RPMI8226 (cell line): Measurements from ENCODE around the gene CFDP1.
"Not testable (repeated sequence)": the region's sequence is repeated elsewhere in the genome, so short reads cannot be mapped to it uniquely, and the experiment has no call there.

ENCODE experiments used
- DNase-seq: peaks from one replicate; pipeline ENCODE4 v3.0.0-alpha.2; 2015

The CFDP1 gene

DNA sequence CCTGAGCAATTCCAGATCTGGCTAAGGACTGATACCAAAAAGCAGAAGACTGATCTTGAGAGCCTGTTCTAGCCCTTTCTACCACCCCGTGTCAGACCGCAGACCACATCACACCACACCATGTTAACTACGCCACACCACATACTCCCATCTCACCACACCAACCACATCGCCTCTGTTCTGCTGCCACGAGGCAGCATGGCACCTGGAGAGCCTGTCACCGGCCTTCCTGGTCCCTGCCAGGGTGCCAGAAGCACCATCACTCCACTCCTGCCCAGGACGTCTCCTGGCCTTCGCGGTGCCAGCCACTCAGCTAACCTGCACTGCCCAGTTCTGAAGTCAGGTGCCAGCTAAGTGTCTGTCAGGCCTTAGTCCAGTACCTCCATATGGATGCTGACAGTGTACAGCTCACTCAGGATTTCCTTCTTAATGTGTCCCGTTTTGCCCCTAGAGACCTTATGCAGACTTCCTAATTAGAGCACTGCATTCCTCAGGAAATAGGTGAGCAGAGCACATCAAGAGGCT, 144.6 kb downstream of the CFDP1 start:
- DNase-seq, result no peak

DNA sequence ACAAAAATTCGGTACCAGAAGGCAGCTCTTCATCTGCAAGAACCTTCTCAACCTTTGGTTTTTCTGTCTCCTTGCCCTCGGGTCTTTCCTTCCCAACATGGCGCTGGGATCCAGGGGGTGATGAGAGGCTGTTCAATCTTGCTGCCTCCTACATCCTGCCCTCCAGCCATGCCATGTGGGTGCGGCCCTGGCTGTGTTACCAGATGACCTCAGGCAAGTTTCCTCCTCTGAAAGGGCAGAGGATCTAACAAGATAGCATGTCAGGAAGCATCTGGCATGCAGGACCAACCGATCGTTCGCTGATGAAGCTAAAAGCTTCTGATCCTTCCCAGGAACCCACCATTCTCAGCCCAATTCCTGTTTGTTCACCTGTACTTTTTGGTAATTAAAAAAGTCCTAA, 145.1 kb downstream of the CFDP1 start:
- DNase-seq, result no peak

DNA sequence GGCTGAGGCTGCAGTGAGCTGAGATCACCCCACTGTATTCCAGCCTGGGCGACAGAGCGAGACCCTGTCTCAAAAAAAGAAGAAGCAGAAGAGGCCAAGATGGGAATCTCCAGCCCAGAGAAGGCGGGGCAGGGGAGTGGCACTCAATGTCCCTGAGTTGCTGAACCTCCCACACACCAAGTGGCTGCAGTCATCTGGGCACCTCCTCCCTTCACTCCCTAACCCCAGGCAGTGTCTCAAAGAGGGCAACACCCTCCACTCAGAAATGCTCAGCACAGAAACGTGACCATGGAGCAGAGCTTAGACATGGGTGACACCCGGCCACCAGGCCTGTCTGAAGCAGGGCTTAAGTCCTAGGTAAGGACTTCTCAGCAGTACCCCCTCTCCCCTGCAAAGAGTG, 145.6 kb downstream of the CFDP1 start:
- DNase-seq, result no peak

DNA sequence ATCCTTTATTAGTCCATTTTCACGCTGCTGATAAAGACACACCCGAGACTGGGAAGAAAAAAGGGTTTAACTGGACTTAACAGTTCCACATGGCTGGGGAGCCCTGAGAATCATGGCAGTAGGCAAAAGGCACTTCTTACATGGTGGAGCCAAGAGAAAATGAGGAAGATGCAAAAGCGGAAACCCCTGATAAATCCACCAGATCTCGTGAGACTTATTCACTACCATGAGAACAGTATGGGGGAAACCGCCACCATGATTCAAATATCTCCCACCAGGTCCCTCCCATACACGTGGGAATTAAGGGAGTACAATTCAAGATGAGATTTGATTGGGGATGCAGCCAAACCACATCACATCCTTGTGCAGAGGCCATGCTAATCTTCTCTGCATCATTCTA, 146.9 kb downstream of the CFDP1 start:
- DNase-seq, result no peak

DNA sequence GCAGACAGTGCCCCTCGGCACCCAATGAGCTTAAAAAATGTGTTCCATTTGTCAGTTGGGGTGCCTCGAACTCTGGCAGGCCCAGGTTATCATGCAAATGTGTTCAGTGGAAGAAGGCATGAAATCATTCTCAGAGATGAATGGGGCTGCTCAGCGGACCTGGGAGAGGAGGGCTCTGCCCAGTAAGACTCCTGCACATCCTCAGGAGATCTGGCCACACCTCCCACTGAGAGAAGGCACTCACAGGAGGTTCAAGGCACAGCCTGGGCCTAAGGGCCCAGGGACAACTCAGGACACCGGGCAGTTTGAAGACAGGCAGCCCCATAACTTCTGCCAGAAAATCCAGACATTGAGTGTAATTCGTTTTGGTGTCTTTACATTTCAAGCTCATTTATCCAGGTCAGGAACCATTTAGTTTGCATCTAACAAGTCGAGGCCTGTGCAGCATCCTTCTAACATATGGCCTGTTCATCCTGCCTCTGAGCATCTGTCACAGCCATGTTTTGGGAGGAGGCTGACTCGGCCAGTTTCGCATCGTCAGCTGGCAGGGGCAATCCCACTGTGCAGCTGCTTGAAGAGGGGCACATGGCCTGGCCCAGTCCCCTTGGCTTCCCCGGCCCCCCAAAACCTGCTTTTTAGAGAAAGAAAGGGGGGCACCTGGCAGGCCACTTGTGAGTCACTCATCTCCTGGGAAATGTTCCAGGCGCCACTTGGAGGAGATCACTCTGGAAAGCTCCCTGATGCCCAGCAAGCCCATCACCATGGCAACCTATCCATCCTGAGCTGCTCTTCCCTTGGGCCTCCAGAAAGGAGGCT, 150.6 kb downstream of the CFDP1 start:
- no peak for DNase-seq

DNA sequence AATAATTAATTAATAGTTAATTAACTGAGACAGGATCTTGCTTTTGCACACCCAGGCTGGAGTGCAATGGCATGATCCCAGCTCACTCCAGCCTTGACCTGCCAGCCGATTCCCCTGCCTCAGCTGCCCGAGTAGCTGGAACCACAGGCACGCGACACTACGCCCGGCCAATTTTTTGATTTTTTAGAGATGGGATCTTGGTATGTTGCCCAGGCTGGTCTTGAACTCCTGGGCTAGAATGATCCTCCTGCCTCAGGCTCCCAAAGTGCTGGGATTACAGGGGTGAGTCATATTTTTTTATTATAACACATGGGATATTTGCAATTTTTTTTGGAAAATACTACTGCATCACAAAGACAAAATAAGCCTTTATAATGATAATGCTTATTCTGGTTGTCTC, 151.5 kb downstream of the CFDP1 start:
- no peak for DNase-seq

DNA sequence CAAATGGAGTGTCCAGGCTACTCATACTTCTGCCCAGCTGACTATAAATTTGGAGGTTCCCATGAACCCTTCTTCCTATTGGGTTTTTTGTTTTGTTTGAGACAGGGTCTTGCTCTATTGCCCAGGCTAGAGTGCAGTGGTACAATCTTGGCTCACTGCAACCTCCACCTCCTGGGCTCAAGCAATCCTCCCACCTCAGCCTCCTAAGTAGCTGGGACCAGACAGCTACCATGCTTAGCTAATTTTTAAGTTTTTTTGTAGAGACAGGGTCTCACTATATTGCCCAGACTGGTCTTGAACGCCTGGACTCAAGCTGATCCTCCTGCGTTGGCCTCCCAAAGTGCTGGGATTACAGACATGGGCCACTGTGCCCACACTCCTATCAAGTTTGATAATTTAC, 152.3 kb downstream of the CFDP1 start:
- not testable (repeated sequence) for DNase-seq

DNA sequence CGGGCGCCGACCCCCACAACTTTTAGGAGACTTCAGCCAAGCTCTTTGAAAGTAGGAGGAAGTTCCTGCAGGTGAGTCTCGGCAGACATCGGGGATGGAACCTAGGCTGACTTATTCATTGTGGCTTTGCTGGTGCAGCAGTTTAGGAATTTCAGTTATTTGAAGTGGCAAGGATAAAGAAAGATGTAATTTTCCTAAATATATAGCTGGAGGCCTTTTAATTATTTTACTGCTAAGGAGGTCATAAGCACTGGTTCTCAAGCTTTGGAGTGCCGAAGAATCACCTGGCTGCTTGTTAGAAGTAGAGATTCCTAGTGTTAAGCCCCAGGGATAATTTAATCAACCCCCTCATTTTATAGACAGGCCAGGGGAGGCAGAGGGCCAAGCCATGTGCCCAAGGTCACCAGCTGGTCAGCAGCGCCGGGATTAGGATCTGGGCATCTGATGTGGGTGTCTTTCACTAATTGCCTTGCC, 152.9 kb downstream of the CFDP1 start:
- DNase-seq, result no peak

DNA sequence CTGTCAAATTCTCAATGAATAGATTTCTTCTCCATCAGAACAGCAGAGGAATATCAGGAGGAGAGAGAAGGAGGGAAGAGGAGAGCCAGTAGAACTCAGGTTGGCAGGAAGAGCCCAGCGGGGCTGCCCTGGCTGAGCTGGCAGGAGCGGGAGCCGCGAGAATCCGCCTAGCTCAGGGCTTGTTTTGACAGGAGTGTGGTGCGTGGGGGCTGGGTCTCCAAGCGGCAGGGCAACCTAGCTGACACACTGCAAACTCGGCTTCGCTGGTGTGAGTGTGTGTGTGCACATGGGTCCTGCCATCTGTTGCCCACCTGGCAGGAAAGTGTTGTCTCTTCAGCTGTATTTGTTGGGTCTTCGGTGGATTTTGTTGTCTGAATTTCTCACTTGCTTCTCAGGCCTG, 154.0 kb downstream of the CFDP1 start:
- peak; percentile 90 for DNase-seq

DNA sequence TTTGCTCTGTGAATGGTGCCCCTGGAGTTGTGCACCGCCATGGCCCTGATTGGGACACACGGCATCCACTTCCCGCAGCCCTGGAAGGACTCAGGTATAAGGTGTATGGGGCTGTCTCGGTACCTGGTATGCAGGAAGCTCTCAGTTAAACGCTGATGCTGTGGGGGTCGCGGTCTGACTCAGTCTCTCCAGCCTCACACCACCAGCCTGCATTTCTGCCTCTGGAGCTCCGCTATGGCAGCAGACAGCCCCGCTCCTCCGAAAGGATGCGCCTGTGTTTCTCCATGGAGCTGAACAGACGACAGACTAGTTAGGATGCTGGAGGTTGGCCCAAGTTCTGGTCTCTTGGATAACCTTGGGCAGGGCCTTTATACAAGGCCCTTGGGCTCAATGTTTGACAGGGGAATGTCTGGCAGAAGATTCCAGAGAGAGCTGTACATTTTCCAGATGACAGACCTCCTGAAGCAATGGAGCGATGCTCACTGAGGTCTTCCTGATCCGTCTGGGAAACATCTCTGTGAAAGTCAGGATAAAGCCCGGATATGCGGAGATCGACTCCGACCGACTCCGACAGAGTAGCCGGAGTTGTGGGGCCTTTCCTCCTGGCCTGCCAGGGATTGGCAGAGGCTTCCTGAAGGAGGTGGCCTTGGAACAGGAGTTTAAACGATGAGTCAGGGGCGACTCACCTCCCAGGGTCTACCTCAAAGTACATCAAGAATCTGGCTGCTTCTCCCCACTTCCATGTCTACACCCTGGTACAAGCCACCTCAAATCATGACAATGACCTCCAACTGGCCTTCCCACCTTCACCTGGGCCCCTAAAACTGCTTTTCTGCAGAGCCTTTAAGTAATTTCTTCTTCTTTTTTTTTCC, 160.0 kb downstream of the CFDP1 start:
- DNase-seq, result no peak

DNA sequence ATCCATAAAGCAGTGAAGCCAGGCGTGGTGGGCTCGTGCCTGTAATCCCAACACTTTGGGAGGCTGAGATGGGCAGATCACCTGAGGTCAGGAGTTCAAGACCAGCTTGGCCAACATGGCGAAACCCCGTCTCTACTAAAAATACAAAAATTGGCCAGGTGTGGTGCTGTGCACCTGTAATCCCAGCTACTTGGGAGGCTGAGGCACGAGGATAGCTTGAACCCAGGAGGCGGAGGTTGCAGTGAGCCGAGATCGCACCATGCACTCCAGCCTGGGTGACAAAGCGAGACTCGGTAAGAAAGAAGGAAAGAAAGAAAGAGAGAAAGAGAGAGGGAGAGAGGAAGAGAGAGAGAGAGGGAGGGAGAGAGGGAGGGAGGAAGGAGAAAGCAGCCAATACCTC, 160.7 kb downstream of the CFDP1 start:
- not testable (repeated sequence) for DNase-seq

DNA sequence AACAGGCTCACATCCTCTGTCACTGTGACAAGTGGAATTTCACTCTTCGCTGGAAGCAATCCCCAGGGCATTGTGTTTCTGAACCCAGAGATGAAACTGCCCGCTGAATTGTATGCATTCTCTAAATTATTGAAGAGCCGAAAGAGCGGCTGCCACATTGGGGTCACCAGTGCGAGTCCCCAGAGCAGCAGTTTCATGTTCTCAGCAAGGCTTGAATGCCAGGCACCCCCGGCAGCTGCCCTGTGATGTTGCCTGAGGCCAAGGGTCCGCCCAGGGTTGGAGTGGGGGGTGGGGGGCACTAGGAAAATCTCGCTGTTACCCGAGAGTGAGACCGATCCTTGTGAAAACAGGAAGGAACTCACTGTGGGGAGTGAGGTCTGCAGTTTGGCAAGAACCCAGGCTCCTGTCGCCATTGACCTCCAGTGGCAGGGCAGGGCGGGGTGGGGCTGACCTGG, 161.2 kb downstream of the CFDP1 start:
- DNase-seq, result peak; percentile 86

DNA sequence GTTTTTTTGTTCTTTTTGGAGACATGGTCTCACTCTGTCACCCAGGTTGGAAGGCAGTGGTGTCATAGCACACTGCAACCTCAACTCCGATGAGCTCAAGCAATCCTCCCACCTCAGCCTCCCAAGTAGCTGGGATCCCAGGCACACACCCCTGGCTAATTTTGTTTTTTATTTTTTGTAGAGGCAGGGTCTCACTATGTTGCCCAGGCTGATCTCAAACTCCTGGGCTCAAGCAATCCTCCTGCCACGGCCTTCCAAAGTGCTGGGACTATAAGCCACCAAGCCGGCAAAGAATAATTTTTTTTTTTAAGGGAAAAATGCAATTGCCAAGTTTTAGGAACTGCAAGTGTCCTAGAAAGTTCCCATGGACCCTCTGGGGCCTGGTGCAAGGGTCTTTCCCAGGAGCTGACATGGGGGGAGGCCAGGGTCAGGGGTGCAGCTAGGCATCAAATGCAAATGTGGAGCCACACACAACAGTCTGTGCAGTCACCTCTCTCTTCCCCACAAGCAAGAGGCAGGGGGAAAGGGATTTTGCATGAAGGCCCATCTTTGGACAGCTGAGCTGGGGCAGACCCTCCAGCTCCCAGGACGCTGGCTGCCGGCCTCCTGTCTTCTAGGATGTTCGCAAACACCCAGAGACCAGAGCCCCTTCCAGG, 161.7 kb downstream of the CFDP1 start:
- no peak for DNase-seq

DNA sequence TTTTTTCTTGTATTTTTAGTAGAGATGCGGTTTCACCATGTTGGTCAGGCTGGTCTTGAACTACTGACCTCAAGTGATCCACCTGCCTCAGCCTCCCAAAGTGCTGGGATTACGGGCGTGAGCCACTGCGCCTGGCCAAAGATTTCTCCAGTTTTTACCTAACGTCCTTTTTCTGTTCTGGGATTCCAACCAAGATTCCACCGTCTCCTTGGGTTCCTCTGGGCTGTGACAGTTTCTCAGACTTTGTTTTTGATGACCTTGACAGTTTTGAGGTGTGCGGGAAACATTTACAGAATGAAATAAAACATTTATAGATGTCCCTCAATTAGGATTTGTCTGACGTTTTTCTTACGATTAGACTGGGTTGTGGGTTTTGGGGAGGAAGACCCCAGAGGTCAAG, 163.9 kb downstream of the CFDP1 start:
- DNase-seq, result peak; percentile 48

DNA sequence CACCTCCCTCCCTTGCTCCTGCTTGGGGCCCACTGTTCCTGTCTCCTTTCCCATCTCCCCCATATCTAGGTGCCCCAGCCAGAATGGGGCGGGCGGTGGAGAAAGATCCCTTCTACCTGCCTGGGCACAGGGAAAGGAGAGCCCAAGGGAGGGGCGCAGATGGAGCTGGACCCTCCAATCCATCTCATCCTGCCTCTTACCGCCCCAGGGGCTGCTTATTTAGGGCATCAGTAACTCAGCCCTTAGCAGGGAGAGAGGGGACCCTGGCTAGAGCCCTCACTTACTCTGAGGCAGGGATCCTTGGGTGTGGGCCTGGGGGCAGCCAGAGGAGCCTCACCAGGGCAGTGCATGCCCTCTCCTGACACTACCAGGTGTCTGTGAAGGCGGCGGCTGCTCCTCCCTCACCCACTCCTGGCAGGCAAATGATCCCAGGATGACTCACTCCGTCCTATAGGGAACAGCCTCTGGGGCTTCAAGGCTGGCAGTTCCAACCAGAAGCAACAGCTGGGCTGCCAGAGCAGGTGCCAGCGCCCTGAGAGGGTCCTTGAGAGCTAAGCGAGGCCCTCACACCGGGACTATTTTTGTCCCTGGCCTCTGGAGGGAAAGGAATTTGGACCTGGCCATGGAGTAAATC, 165.6 kb downstream of the CFDP1 start:
- DNase-seq, result no peak

DNA sequence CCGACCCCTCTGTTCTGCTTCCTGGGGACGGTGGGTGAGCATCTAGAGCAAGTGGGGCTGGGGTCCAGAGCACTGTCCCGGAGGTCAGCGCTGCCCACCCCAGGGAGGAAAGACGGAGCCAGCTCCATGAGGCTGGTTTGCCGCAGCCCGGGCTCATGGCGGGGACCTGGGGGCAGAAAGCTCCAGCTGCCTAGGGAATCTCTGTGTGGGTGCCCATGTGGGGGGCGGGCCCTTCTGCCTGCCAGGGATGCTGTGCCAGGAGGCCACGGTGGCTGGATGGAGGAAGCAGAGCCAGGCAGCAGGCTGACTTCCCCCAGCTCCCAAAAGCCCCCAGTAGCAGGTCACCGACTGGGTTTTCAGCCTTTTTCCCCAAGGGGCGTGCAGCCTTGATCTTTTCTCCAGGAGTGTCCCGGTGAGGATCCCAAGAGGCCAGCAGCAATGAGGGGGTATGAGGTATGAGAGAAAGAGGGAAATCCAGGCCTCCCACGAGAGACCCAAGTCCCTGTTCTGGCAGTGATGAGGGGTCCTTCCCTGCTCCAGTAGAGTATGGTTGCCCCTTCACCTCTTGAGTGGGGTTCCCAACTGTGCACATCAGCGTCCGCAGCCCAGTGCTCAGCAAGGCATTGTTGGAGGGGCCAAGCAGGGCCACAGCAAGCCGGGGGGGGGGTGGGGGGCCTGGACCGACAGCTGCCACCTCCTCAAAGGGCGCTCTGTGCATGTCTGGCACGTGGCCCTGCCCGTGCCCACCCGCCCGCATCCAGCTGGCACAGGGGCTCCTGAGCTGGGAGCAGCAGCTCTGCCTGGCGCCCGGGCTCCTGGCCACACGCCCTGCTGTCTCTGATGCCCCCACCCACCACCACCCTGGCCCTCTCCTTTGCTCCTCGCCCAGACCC, 166.3 kb downstream of the CFDP1 start:
- no peak for DNase-seq

DNA sequence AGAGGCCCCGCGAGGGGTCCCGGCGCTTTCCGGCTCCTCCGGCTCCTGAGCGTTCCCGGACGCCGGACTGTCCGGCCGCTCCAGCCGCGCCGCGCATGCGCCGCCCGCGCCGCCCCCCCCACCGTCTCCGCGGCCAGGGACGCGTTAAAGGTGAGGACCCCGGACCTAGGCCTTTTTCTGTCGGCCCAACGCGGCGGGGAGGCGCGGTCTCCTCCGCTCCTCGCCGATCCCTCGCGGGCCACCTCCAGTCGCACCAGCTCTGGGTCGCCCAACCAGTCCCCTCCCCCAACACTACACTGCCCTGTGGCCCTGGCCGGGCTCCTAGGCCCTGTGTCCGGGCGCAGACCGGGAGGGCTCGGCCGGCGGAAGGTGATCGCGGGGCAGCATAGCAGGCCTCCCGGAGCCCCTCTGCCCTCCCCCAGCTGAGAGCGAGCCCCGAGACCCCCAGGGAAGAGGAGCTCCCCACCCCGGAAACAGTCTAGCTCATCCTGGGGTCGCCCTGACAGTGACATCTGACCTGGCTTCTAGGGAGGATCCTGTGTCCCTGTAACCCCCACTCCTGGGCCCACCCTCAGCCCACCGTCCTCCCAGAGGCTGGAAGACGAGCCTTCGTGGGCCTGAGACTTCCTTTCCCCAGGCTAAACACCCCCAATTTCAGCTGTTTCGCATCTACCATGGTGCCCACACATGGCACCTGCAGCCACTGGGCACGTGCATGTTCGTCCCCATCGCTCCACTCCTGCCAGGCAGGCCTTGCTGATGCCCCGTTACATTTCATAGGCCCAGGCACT, 167.2 kb downstream of the CFDP1 start:
- peak; percentile 83 for DNase-seq

DNA sequence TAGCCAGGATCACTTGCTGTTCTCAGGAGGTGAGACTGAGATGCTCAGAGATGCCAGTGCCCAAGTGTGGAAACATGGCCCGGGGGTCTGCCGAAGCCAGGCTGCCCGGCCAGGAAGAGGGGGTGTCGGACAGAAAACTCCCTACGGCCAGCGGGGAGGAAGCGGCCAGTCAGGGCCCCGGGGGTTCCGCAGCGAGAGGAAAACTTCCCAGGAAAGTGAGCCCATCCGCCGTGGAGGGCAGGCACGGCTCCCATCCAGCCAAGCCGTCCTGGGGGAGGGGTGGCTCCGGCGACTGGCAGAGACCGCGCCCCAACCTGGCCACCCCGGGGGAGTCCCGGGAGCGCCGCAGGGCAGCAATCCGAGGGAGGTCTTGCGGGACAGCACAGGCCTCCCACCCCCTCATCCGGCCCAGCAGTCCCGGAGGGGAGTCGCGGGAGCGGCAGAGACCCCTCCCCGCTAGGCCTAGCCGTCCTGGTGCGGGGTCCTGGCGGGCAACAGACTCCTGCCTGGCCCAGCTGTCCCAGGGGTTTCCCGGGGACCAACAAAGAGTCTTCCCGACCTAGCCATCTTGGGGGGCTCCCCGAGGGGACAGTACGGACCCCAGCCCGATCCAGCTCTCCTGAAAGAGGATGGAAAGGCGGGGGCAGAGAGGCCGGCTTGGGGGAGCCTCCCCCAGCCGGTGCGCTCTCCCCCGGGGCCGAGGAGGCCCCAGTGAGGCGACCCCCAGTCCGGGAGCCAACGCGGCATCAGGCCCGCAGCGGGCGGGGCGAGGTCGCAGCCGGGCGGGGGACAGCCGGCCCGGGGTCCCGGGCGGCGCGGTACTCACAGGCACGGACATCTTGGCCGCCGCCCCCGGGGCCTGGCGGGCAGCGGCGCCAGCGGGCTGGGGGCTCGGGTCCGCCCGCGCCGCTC, 168.0 kb downstream of the CFDP1 start:
- no peak for DNase-seq

DNA sequence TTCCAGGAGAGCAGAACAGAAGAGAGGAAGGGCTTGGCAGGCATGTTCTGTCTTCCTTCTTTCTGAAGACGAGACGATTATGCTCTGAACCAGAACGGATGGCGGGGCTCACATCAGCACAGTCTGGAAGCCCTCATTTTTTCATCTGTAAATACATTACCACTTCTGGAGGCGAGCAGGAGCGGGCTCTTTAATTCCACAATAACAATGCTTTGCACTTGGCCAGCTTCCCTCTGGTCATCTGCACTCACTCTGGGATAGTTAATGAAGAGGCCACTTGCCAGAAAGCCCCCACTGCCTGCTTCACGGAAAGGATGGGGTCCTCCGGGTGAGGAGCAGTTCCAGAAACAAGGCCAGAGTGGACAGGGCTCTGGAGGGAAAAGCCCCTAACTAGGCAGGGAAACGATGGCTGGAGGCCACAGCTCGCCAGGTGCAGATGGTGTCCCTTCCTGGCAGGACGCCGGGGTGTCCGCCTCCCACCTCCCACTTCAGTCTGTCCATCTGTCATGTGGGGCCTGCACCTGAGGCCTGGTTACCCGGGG, 168.8 kb downstream of the CFDP1 start:
- DNase-seq, result no peak
